ENCODE results near the gene CNPY4. TPM values are rescaled to one million over a fixed set of nuclear protein-coding genes. Genes with fewer than 3 reads are reported as not detected.

CNPY4 gene
- polyA plus RNA-seq, 1 experiment, result 29.7 TPM

DNA sequence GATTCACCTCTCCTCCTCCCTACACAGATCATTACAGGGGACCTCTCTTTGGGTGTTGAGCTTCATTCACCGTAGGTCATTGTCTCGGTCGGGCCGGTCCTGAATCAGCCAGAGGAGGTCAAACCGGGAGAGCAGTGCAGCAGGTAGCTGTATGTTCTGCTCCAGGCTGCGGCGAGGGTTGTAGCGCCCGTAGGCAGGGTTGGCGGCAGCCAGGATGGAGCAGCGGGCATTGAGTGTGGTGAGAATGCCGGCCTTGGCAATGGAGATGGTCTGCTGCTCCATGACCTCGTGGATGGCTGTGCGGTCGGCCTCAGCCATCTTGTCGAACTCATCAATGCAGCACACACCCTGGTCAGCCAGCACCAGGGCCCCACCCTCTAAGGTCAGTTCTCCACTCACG is 23.7 kb upstream of the CNPY4 start:
- CTCF ChIA-PET, result no interaction called here
- no peaks in the 10 kb centered on the region for H3K9me3 ChIP-seq (ENCODE audit: control insufficient read depth, insufficient read depth, low read length)
- no peak overlapping the region for H3K27ac ChIP-seq (ENCODE audit: low read depth, low read length)
- H3K4me3 ChIP-seq (ENCODE audit: low read depth, low read length), result no peak overlapping the region
- H3K27me3 ChIP-seq (ENCODE audit: control insufficient read depth, insufficient read depth, low read length), result no peaks in the 10 kb centered on the region
- TF ChIP-seq, protein P1, sequence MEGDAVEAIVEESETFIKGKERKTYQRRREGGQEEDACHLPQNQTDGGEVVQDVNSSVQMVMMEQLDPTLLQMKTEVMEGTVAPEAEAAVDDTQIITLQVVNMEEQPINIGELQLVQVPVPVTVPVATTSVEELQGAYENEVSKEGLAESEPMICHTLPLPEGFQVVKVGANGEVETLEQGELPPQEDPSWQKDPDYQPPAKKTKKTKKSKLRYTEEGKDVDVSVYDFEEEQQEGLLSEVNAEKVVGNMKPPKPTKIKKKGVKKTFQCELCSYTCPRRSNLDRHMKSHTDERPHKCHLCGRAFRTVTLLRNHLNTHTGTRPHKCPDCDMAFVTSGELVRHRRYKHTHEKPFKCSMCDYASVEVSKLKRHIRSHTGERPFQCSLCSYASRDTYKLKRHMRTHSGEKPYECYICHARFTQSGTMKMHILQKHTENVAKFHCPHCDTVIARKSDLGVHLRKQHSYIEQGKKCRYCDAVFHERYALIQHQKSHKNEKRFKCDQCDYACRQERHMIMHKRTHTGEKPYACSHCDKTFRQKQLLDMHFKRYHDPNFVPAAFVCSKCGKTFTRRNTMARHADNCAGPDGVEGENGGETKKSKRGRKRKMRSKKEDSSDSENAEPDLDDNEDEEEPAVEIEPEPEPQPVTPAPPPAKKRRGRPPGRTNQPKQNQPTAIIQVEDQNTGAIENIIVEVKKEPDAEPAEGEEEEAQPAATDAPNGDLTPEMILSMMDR (IDR thresholded peaks at IDR 0.05; ENCODE audit: low read depth, low read length), result no peak
- POLR2A ChIA-PET, result interaction anchor here (1.1 kb wide), 1 partner anchor 8 kb away, joined by 6 read pairs; no protein-coding TSS in a partner anchor
- DNase-seq (ENCODE audit: low read depth, low spot score), result no peak

DNA sequence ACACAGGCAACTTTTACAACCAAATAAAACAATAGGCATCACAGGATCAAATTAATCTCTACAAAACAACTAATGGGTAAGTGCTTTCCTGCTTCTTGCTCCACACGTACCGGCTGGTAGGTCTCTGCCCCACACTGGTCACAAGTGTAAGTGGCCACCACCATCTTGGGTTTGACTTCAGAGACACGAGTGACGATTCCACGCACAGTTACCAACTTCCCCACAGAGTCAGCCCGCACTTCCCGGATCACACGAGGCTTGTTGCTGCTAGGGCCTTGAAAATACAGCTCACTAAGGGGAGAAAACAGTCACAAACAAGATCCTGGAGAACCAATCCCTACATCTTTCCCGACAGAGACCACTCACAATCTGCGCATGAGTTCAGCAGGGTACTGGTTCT is 20.5 kb upstream of the CNPY4 start:
- no peak overlapping the region for H3K27ac ChIP-seq (ENCODE audit: low read depth, low read length)

DNA sequence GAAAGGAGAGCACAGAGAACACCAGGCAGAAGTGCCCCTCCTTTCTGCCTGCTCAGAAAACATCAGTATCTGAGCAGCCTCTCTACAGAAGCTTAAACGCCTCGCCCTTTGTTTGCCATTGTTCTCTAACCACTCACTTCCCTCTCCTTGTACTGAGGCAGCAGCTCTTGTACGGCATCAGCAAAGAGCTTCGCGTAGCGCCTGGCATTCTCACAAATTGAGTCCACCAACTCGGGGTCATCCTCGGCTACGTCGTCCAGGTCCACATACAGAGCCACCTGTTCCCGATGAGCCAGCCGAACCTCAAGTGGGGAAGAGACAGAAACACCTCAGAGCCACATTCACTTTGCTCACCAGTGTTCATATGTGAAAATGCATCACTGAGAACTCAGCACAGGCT is 20.0 kb upstream of the CNPY4 start:
- Histone ChIP-seq H3K9me3 (ENCODE audit: control insufficient read depth, insufficient read depth, low read length) (peaks cover 2% of the 10 kb centered on the region; the same call in 1 of the 2 replicates), H3K27ac (ENCODE audit: low read depth, low read length) (no peak overlapping the region), H3K27me3 (ENCODE audit: control insufficient read depth, insufficient read depth, low read length) (no peaks in the 10 kb centered on the region), H3K4me3 (ENCODE audit: low read depth, low read length) (peak overlapping the region; percentile 77)
- no peak for DNase-seq (ENCODE audit: low read depth, low spot score)
- POLR2A ChIA-PET, result interaction anchor here (2.3 to 4.8 kb wide), 2 partner anchors 10 to 27 kb away, joined by 12 to 67 read pairs; partner anchors contain the start of genes COPS6 and MBLAC1
- TF ChIP-seq, protein P1 (IDR thresholded peaks at IDR 0.05; ENCODE audit: low read depth, low read length), result no peak
- CTCF ChIA-PET, result no interaction called here

More for the DNA sequence above, 20.5 kb upstream of the CNPY4 start:
- Histone ChIP-seq H3K27me3 (ENCODE audit: control insufficient read depth, insufficient read depth, low read length) (no peaks in the 10 kb centered on the region), H3K4me3 (ENCODE audit: low read depth, low read length) (peak overlapping the region; percentile 17; the same call in 1 of the 2 replicates), H3K9me3 (ENCODE audit: control insufficient read depth, insufficient read depth, low read length) (peaks cover 2% of the 10 kb centered on the region; the same call in 1 of the 2 replicates)
- ChIA-PET POLR2A (interaction anchor here (4.8 kb wide), 1 partner anchor 10 kb away, joined by 67 read pairs; the partner anchor contains the start of gene COPS6), CTCF (no interaction called here)
- no peak for DNase-seq (ENCODE audit: low read depth, low spot score)
- TF ChIP-seq, protein P1 (IDR thresholded peaks at IDR 0.05; ENCODE audit: low read depth, low read length), result no peak

DNA sequence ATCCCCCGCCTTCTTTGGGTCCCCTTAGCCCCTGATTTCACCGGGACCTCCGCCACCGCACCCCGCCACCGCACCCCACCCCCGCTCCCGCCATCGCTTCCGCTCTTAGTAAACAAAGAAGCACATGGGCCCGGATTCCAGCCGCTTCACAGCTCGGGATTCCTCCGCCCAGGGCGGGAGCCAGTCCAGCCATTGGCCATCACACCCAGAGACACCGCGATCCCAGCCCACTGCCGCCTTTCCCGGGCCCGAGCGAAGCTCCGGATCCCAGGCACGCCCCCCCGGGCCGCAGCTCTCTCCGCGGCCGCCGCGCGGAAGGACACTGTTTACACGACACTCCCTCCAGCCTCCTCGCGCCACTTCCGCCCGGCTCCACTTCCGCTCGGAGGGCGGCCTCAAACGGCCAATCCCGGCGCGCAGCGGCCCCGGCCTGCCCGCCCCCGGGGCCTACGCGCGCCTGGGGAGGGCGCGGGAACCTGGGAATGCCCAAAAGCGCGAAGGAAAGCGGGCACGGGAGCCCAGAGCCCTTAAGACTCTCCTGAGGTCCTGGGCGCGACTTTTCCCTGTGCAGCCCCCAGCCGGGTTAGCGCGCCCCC is 18.9 kb upstream of the CNPY4 start:
- peak; percentile 97 for DNase-seq (ENCODE audit: low read depth, low spot score)
- H3K4me3 ChIP-seq (ENCODE audit: low read depth, low read length), result peak overlapping the region; percentile 77
- peaks cover 2% of the 10 kb centered on the region; the same call in 1 of the 2 replicates for H3K9me3 ChIP-seq (ENCODE audit: control insufficient read depth, insufficient read depth, low read length)
- TF ChIP-seq, protein P1 (IDR thresholded peaks at IDR 0.05; ENCODE audit: low read depth, low read length), result no peak
- no peaks in the 10 kb centered on the region for H3K27me3 ChIP-seq (ENCODE audit: control insufficient read depth, insufficient read depth, low read length)
- peak overlapping the region; percentile 65 for H3K27ac ChIP-seq (ENCODE audit: low read depth, low read length)
- CTCF ChIA-PET, result interaction anchor here (1.3 to 2.4 kb wide), 3 partner anchors 18 to 187 kb away, joined by 3 to 13 read pairs (median 5); no protein-coding TSS in a partner anchor
- POLR2A ChIA-PET, result interaction anchor here (0.6 to 4.8 kb wide), 9 partner anchors 12 to 328 kb away, joined by 3 to 67 read pairs (median 5); partner anchors contain the start of genes COPS6, MBLAC1 and ZCWPW1
